ENCODE results near the gene SUSD4.
A peak's percentile ranks its signal among the peaks of the same experiment; 100 is the strongest.

SUSD4 gene

DNA sequence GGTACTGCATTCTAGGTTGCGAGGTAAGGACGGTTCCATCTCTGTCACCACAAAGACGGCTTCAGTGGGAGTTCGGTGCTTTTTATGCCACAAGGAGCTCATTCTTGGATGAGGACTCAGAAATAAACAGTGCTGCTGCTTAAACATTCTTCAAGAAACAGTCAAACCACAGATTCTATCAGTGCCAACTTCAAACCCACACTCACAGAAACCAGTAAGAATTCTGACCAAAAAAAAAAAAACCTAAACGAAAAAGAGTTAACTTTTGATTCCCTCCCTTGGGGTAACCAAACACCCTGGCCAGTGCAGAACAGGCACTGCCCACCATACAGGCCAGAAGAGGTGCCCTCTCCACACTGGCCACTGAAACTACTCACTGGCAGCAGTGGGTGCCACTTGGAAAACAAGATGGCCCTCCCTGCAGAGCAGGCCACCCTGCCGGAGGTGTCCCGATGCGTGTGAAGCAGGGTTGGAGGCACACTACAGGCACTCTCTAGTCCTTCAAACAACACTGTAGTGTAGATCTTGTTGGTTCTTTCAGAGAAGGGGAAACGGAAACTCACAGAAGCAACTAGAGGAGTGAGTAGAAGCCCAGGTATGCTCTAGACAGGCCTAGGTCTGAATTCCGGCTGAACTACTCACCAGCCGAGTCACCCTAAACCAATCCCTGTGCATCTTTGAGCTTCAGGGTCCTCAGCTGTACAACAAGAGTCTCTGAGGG lies 133.7 kb downstream of the SUSD4 start:
- TF ChIP-seq, protein P1, sequence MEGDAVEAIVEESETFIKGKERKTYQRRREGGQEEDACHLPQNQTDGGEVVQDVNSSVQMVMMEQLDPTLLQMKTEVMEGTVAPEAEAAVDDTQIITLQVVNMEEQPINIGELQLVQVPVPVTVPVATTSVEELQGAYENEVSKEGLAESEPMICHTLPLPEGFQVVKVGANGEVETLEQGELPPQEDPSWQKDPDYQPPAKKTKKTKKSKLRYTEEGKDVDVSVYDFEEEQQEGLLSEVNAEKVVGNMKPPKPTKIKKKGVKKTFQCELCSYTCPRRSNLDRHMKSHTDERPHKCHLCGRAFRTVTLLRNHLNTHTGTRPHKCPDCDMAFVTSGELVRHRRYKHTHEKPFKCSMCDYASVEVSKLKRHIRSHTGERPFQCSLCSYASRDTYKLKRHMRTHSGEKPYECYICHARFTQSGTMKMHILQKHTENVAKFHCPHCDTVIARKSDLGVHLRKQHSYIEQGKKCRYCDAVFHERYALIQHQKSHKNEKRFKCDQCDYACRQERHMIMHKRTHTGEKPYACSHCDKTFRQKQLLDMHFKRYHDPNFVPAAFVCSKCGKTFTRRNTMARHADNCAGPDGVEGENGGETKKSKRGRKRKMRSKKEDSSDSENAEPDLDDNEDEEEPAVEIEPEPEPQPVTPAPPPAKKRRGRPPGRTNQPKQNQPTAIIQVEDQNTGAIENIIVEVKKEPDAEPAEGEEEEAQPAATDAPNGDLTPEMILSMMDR (IDR thresholded peaks at IDR 0.05; ENCODE audit: low read length, missing control alignments), result no peak
- no peak overlapping the region for H3K4me3 ChIP-seq (replicated peaks; ENCODE audit: low read depth, low read length)
- DNase-seq (ENCODE audit: low read depth), result peak; percentile 51

GRCh38 chr1:223229756-223230155 lies 134.2 kb downstream of the SUSD4 start:
- TF ChIP-seq, protein P1 (IDR thresholded peaks at IDR 0.05; ENCODE audit: low read length, missing control alignments), result no peak
- H3K4me3 ChIP-seq (replicated peaks; ENCODE audit: low read depth, low read length), result no peak overlapping the region
- DNase-seq (ENCODE audit: low read depth), result no peak

DNA sequence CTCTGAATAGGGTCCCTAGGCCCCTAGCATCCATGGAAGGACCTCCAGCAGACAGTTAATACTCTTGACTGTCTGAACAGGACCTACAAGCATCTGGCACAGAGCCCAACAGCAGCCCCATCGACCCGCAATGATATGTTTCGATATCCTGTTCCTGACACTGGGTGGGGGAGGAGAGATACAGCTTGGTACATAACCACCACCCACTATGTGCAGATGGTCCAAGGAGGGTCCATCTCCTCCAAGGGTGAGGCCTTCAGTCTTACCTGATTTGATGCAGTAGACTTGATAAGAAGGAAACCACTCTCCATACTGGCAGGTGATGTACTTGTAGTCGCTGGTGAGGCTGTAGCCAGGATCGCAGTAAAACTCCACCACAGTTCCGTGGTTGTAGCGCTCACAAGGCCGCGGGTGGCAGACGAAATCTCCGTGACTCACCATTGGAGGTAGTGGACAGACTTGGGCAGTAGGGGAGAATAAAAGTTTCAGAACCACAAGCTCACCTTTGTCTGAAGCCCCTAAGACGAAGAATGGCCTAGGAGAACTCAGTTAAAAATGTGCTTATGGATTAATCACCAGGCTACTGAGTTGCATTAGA lies 134.9 kb downstream of the SUSD4 start:
- DNase-seq (ENCODE audit: low read depth), result no peak
- H3K4me3 ChIP-seq (replicated peaks; ENCODE audit: low read depth, low read length), result no peak overlapping the region
- TF ChIP-seq, protein P1 (IDR thresholded peaks at IDR 0.05; ENCODE audit: low read length, missing control alignments), result no peak

DNA sequence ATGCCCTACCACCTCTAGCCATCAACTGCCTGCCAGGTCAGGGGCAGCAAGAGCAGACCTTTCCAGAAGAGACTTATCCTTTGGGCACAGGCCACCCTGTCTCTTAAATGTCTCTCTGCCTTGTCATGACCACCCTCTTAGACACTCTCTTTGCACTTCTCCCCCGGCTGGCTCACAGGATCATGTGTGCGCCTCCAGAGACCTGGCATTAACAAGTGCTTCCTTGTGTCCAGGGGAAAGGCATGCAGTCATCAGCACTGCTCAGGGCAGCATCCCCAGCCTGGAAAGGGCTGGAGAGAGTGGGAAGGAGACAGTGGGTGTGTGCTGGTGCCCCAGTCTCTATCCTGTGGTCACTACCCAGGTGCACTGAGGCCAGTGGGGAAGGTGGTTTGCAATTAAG lies 135.8 kb downstream of the SUSD4 start:
- H3K4me3 ChIP-seq (replicated peaks; ENCODE audit: low read depth, low read length), result no peak overlapping the region
- TF ChIP-seq, protein P1 (IDR thresholded peaks at IDR 0.05; ENCODE audit: low read length, missing control alignments), result no peak
- no peak for DNase-seq (ENCODE audit: low read depth)

GRCh38 chr1:223227486-223228196 lies 136.3 kb downstream of the SUSD4 start:
- DNase-seq (ENCODE audit: low read depth), result no peak
- TF ChIP-seq, protein P1 (IDR thresholded peaks at IDR 0.05; ENCODE audit: low read length, missing control alignments), result no peak
- H3K4me3 ChIP-seq (replicated peaks; ENCODE audit: low read depth, low read length), result no peak overlapping the region

- no peak for DNase-seq (ENCODE audit: low read depth)
- TF ChIP-seq, protein P1 (IDR thresholded peaks at IDR 0.05; ENCODE audit: low read length, missing control alignments), result no peak
These were observed 136.9 kb downstream of the SUSD4 start for GRCh38 chr1:223227031-223227430.

More at GRCh38 chr1:223227031-223227430, 136.9 kb downstream of the SUSD4 start:
- H3K4me3 ChIP-seq (replicated peaks; ENCODE audit: low read depth, low read length), result no peak overlapping the region

Measured in fibroblast of pulmonary artery (primary cell).